H9 (cell line): ENCODE data around the gene DENND6B. TPM values are rescaled to one million over a fixed set of nuclear protein-coding genes. Genes with fewer than 3 reads are reported as not detected.

Source experiments
- DNase-seq: peaks from one replicate; pipeline ENCODE4 v3.0.0-alpha.2; 2017
- H2AFZ ChIP-seq: one replicate; pipeline ENCODE4 v1.6.1; 2013; ENCODE audit warnings: mild to moderate bottlenecking, low read length, control low read depth, moderate library complexity
- H2AK5ac ChIP-seq: 2 replicates; pipeline ENCODE4 v1.6.1; 2013; ENCODE audit warnings: low read length, control low read depth, mixed read lengths; ENCODE audit not compliant: insufficient read length
- H2BK120ac ChIP-seq: one replicate; pipeline ENCODE4 v1.6.1; 2013; ENCODE audit warnings: low read depth, mild to moderate bottlenecking, low read length, control low read depth, inconsistent platforms; ENCODE audit not compliant: poor library complexity, severe bottlenecking
- H2BK12ac ChIP-seq: 2 replicates; pipeline ENCODE4 v1.6.1; 2013; ENCODE audit warnings: low read length, control low read depth, mixed read lengths, low read depth; ENCODE audit not compliant: insufficient read length
- H2BK15ac ChIP-seq: 2 replicates; pipeline ENCODE4 v1.6.1; 2013; ENCODE audit warnings: low read depth, low read length, control low read depth
- H2BK20ac ChIP-seq: one replicate; pipeline ENCODE4 v1.6.1; 2013; ENCODE audit warnings: low read depth, mild to moderate bottlenecking, low read length, control low read depth, inconsistent platforms; ENCODE audit not compliant: poor library complexity, severe bottlenecking
- H2BK5ac ChIP-seq: 2 replicates; pipeline ENCODE4 v1.6.1; 2013; ENCODE audit warnings: low read length, control low read depth, mixed read lengths; ENCODE audit not compliant: insufficient read length
- H3K14ac ChIP-seq: 2 replicates; pipeline ENCODE4 v1.6.1; 2013; ENCODE audit warnings: low read length, control low read depth; ENCODE audit not compliant: insufficient read depth
- H3K18ac ChIP-seq: 2 replicates; pipeline ENCODE4 v1.6.1; 2013; ENCODE audit warnings: low read depth, mild to moderate bottlenecking, mixed read lengths, low read length, control low read depth; ENCODE audit not compliant: insufficient read length
- H3K23ac ChIP-seq: 2 replicates; pipeline ENCODE4 v1.6.1; 2013; ENCODE audit warnings: low read length, control low read depth, mixed read lengths, low read depth; ENCODE audit not compliant: insufficient read length
- H3K23me2 ChIP-seq: 2 replicates; pipeline ENCODE4 v1.6.1; 2013; ENCODE audit warnings: low read depth, mild to moderate bottlenecking, mixed read lengths, low read length, control low read depth; ENCODE audit not compliant: insufficient read length, poor library complexity, severe bottlenecking
- H3K27ac ChIP-seq: 2 replicates; pipeline ENCODE4 v1.5.1; 2013; ENCODE audit warnings: low read length, control low read depth, mixed read lengths, low read depth; ENCODE audit not compliant: insufficient read length
- H3K27me3 ChIP-seq: 2 replicates; pipeline ENCODE4 v1.6.1; 2013; ENCODE audit warnings: low read length, control low read depth, inconsistent platforms; ENCODE audit not compliant: insufficient read depth
- H3K4ac ChIP-seq: 2 replicates; pipeline ENCODE4 v1.6.1; 2013; ENCODE audit warnings: low read depth, mild to moderate bottlenecking, control low read depth, inconsistent platforms, low read length, moderate library complexity
- H3K4me1 ChIP-seq: 2 replicates; pipeline ENCODE4 v1.6.1; 2013; ENCODE audit warnings: low read length, control low read depth, inconsistent platforms; ENCODE audit not compliant: insufficient read depth
- H3K4me2 ChIP-seq: 2 replicates; pipeline ENCODE4 v1.6.1; 2013; ENCODE audit warnings: low read length, control low read depth, mixed read lengths; ENCODE audit not compliant: insufficient read length, insufficient read depth
- H3K56ac ChIP-seq: 2 replicates; pipeline ENCODE4 v1.6.1; 2013; ENCODE audit warnings: low read depth, mild to moderate bottlenecking, mixed read lengths, low read length, control low read depth; ENCODE audit not compliant: insufficient read length
- H3K79me1 ChIP-seq: 2 replicates; pipeline ENCODE4 v1.6.1; 2013; ENCODE audit warnings: low read depth, mild to moderate bottlenecking, moderate library complexity, low read length, control low read depth, inconsistent platforms; ENCODE audit not compliant: insufficient read depth, poor library complexity, severe bottlenecking
- H3K79me2 ChIP-seq: 2 replicates; pipeline ENCODE4 v1.6.1; 2013; ENCODE audit warnings: low read length, control low read depth, inconsistent platforms; ENCODE audit not compliant: insufficient read depth
- H3K9ac ChIP-seq: 2 replicates; pipeline ENCODE4 v1.6.1; 2013; ENCODE audit warnings: low read length, control low read depth, mixed read lengths; ENCODE audit not compliant: insufficient read length; ENCODE audit errors: extremely low read depth
- H3K9me3 ChIP-seq: one replicate; pipeline ENCODE4 v1.6.1; 2013; ENCODE audit warnings: low read depth, low read length, inconsistent platforms; ENCODE audit not compliant: control insufficient read depth
- H3T11ph ChIP-seq: one replicate; pipeline ENCODE4 v1.6.1; 2013; ENCODE audit warnings: mild to moderate bottlenecking, low read length, control low read depth, inconsistent platforms
- H4K20me1 ChIP-seq: one replicate; pipeline ENCODE4 v1.6.1; 2013; ENCODE audit not compliant: control insufficient read depth, insufficient read length, insufficient read depth
- H4K5ac ChIP-seq: 2 replicates; pipeline ENCODE4 v1.6.1; 2013; ENCODE audit warnings: low read depth, mild to moderate bottlenecking, mixed read lengths, low read length, control low read depth; ENCODE audit not compliant: insufficient read length
- H4K8ac ChIP-seq: replicated peaks from 2 replicates; pipeline ENCODE4 v1.6.1; 2013; ENCODE audit warnings: low read length, control low read depth, mixed read lengths, low read depth; ENCODE audit not compliant: insufficient read length
- H4K91ac ChIP-seq: 2 replicates; pipeline ENCODE4 v1.6.1; 2013; ENCODE audit warnings: low read depth, mild to moderate bottlenecking, moderate library complexity, mixed read lengths, low read length, control low read depth; ENCODE audit not compliant: insufficient read length
- H3K27ac Mint-ChIP-seq, 3 experiments: 2 replicates in 2 of 3; 3 replicates in 1 of 3; pipeline ENCODE4 v1.8.0; 2020 to 2021; ENCODE audit warnings: mixed read lengths in 3 of 3, mild to moderate bottlenecking in 1 of 3, moderate library complexity in 1 of 3
- H3K27me3 Mint-ChIP-seq: 2 replicates; pipeline ENCODE4 v1.8.0; 2021; ENCODE audit warnings: low read depth, mild to moderate bottlenecking, moderate library complexity, mixed read lengths
- H3K36me3 Mint-ChIP-seq, 3 experiments: 2 replicates in 2 of 3; 3 replicates in 1 of 3; pipeline ENCODE4 v1.8.0; 2020 to 2021; ENCODE audit warnings: low read depth in 3 of 3, mixed read lengths in 3 of 3; ENCODE audit not compliant: insufficient read depth in 1 of 3
- H3K4me1 Mint-ChIP-seq, 2 experiments: 2 replicates each; pipeline ENCODE4 v1.8.0; 2020; ENCODE audit warnings: mixed read lengths in 2 of 2
- H3K4me3 Mint-ChIP-seq, 2 experiments: 2 replicates in 1 of 2; 3 replicates in 1 of 2; pipeline ENCODE4 v1.8.0; 2020 to 2021; ENCODE audit warnings: mild to moderate bottlenecking in 2 of 2, mixed read lengths in 2 of 2, moderate library complexity in 1 of 2
- H3K9me3 Mint-ChIP-seq, 2 experiments: 2 replicates in 1 of 2; 3 replicates in 1 of 2; pipeline ENCODE4 v1.8.0; 2020; ENCODE audit warnings: mild to moderate bottlenecking in 2 of 2, mixed read lengths in 2 of 2, moderate library complexity in 1 of 2
- CTCF ChIP-seq: fragments of 200-600 bp; sonication (generic); conservative IDR thresholded peaks from 3 replicates; pipeline ENCODE4 v1.8.0; 2021; ENCODE audit warnings: antibody characterized with exemption, mild to moderate bottlenecking
- WGBS: extraction: QIAGEN DNeasy Blood & Tissue Kit; methylation state at CpG from one replicate; pipeline ENCODE4 v1.1.7; 2013; ENCODE audit warnings: missing lambda C conversion rate, low lambda C conversion rate, mixed read lengths; ENCODE audit not compliant: insufficient read length; ENCODE audit errors: extremely low coverage; 5-methylcytosine and 5-hydroxymethylcytosine counted together
- total RNA-seq: library from RNA; stranded (reverse); gene quantifications from 2 replicates; pipeline ENCODE4 v1.2.1, GENCODE V29; 2021

Gene DENND6B
- total RNA-seq, 1 experiment from 2014 or later: 1.5 TPM

GRCh38 chr22:50261615-50262459, 65.0 kb downstream of the DENND6B start, which contains the start of gene MAPK12:
Gene MAPK12 (minus strand): TSS chr22:50261683. CDS start chr22:50261509, 174 bp downstream.
- Histone ChIP-seq H3K56ac (no peak within 1 kb of the TSS), H3K79me1 (no peaks in the 10 kb centered on the region), H3K4me2 (peak within 1 kb of the TSS; percentile 59), H2BK120ac (no peak within 1 kb of the TSS), H3T11ph (no peak within 1 kb of the TSS), H2AK5ac (no peak within 1 kb of the TSS), H4K8ac (no peak within 1 kb of the TSS), H3K27ac (no peak within 1 kb of the TSS), H3K4ac (no peak within 1 kb of the TSS), H2BK15ac (no peak within 1 kb of the TSS), H4K5ac (no peak within 1 kb of the TSS), H3K14ac (peak within 1 kb of the TSS; percentile 64; the same call in 1 of the 2 replicates), H3K79me2 (no peaks in the 10 kb centered on the region), H3K23ac (no peak within 1 kb of the TSS), H3K18ac (no peak within 1 kb of the TSS), H3K9me3 (no peaks in the 10 kb centered on the region), H3K23me2 (peaks cover 8% of the 10 kb centered on the region), H3K9ac (no peak within 1 kb of the TSS), H3K27me3 (no peaks in the 10 kb centered on the region; the same call in 1 of the 2 replicates), H2BK20ac (no peak within 1 kb of the TSS), H4K91ac (no peak within 1 kb of the TSS), H2BK5ac (no peak within 1 kb of the TSS), H2AFZ (no peak within 1 kb of the TSS), H2BK12ac (no peak within 1 kb of the TSS), H4K20me1 (no peaks in the 10 kb centered on the region), H3K4me1 (no peaks in the 10 kb centered on the region)
- WGBS: no CpG with 5 or more reads among the region's 61 CpGs
- Mint-ChIP-seq H3K27me3 (peaks cover 60% of the 10 kb centered on the region), H3K4me1 (peaks cover 8 to 12% of the 10 kb centered on the region in 2 experiments), H3K9me3 (peaks cover 1 to 2% of the 10 kb centered on the region in 2 experiments; a peak in 2 of 5 replicates), H3K27ac (no peak within 1 kb of the TSS), H3K36me3 (no peaks in the 10 kb centered on the region), H3K4me3 (peak within 1 kb of the TSS; percentile 63 to 78)
- TF ChIP-seq CTCF: no peak
- DNase-seq: peak; percentile 63
